Panc1 (cell line): ENCODE data around the gene ST3GAL5. TPM values are rescaled to one million over a fixed set of nuclear protein-coding genes. Genes with fewer than 3 reads are reported as not detected.

Experiments used
- ATAC-seq: fragments of 200-7000 bp; cut with Tn5 transposase; 2 replicates; pipeline ENCODE4 v1.9.1; 2020; ENCODE audit warnings: mild to moderate bottlenecking, moderate library complexity
- BruUV-seq: library from RNA; stranded (reverse); fragments of 400-500 nt; replicated peaks from 2 replicates; lab custom pipeline; 2021; lab: Mats Ljungman, UMichigan
- CTCF ChIA-PET: fragments of 300-600 bp; sonication (Branson Sonifier 250); formaldehyde crosslinking; loops from one replicate; lab custom pipeline; 2022; ENCODE audit warnings: antibody characterized with exemption; lab: Charles Lee
- POLR2A ChIA-PET: fragments of 300-600 bp; sonication (Branson Sonifier 250); formaldehyde crosslinking; loops from one replicate; lab custom pipeline; 2022; ENCODE audit warnings: antibody characterized with exemption; lab: Charles Lee
- DNase-seq: peaks from one replicate; pipeline ENCODE4 v3.0.0-alpha.2; 2010; ENCODE audit warnings: low read depth, low spot score
- H3K27ac ChIP-seq: 2 replicates; pipeline ENCODE4 v1.5.1; 2011; ENCODE audit warnings: mild to moderate bottlenecking, low read length, inconsistent platforms
- H3K27me3 ChIP-seq: fragments of 200-500 bp; sonication (Bioruptor generic); 2 replicates; pipeline ENCODE4 v1.6.0; 2014; ENCODE audit warnings: low read length, inconsistent platforms; ENCODE audit not compliant: control insufficient read depth, insufficient read depth
- H3K36me3 ChIP-seq: fragments of 200-500 bp; sonication (Bioruptor generic); 2 replicates; pipeline ENCODE4 v1.5.1; 2014; ENCODE audit warnings: inconsistent platforms, mild to moderate bottlenecking, low read length, moderate library complexity; ENCODE audit not compliant: control insufficient read depth, insufficient read depth
- H3K4me1 ChIP-seq: 2 replicates; pipeline ENCODE4 v1.5.1; 2011; ENCODE audit warnings: inconsistent platforms, mild to moderate bottlenecking, low read length, moderate library complexity; ENCODE audit not compliant: control insufficient read depth, insufficient read depth
- H3K4me3 ChIP-seq, 2 experiments: 2 replicates each; pipeline ENCODE4 v1.5.1; 2011 to 2012; ENCODE audit warnings: low read depth in 2 of 2, low read length in 2 of 2, mild to moderate bottlenecking in 2 of 2, inconsistent platforms in 1 of 2, moderate library complexity in 1 of 2
- H3K9me3 ChIP-seq: fragments of 200-500 bp; sonication (Bioruptor generic); 2 replicates; pipeline ENCODE4 v1.5.1; 2014; ENCODE audit warnings: low read depth, mild to moderate bottlenecking, inconsistent platforms, low read length, moderate library complexity; ENCODE audit not compliant: control insufficient read depth, insufficient read depth
- CTCF ChIP-seq: fragments of 450-650 bp; IDR thresholded peaks from 2 replicates; pipeline ENCODE4 v1.5.1; 2017; ENCODE audit warnings: mild to moderate bottlenecking
- POLR2AphosphoS5 ChIP-seq: IDR thresholded peaks from 2 replicates; pipeline ENCODE4 v1.6.1; 2012; ENCODE audit warnings: mild to moderate bottlenecking, low read depth, low read length, moderate library complexity
- REST ChIP-seq, 2 experiments: IDR thresholded peaks; 2 replicates each; pipeline ENCODE4 v1.6.1; 2011 to 2012; ENCODE audit warnings: low read depth in 2 of 2, control low read depth in 1 of 2, low read length in 1 of 2, mild to moderate bottlenecking in 1 of 2, moderate library complexity in 1 of 2; ENCODE audit not compliant: insufficient read depth in 1 of 2
- SIN3A ChIP-seq: IDR thresholded peaks from 2 replicates; pipeline ENCODE4 v1.6.1; 2012; ENCODE audit warnings: low read depth, mild to moderate bottlenecking, low read length, moderate library complexity, borderline replicate concordance; ENCODE audit not compliant: insufficient read depth
- TCF7L2 ChIP-seq: IDR thresholded peaks from 2 replicates; pipeline ENCODE4 v1.6.1; 2011; ENCODE audit warnings: mild to moderate bottlenecking, low read depth, low read length, inconsistent platforms
- in situ Hi-C: cut with HindIII; loops from 2 replicates; pipeline ENCODE4 v1.10.0; 2016; ENCODE audit warnings: low sequenced_read_pairs, low pct_unique_long_range_greater_than_20kb
- intact Hi-C: fragments of 100-400 bp; cut with micrococcal nuclease; formaldehyde crosslinking; loops from one replicate; pipeline ENCODE4 v1.10.0; 2022; ENCODE audit not compliant: unreplicated experiment
- total RNA-seq: library from RNA; stranded (reverse); gene quantifications from one replicate; pipeline ENCODE4 v1.2.1, GENCODE V29; 2021; ENCODE audit not compliant: unreplicated experiment

Gene ST3GAL5
- total RNA-seq, 1 experiment from 2014 or later: 5.0 TPM

GRCh38 chr2:85840091-85840490, 48.7 kb downstream of the ST3GAL5 start:
- H3K27me3 ChIP-seq: no peaks in the 10 kb centered on the region; the same call in 1 of the 2 replicates
- ChIA-PET CTCF (no interaction called here), POLR2A (no interaction called here)
- intact Hi-C loops (no loop called here), in situ Hi-C loops (no loop called here)
- DNase-seq (no peak), ATAC-seq (no peak)
- no peaks in the 10 kb centered on the region for H3K36me3 ChIP-seq
- BruUV-seq: no TSS peak
- no peak overlapping the region for H3K27ac ChIP-seq
- H3K9me3 ChIP-seq: no peaks in the 10 kb centered on the region
- no peaks in the 10 kb centered on the region for H3K4me1 ChIP-seq
- no peak overlapping the region for H3K4me3 ChIP-seq
- no peak for TF ChIP-seq TCF7L2
- no peak for TF ChIP-seq REST (IDR thresholded peaks at IDR 0.05; ENCODE audit: insufficient read depth in 1 of 2, low read depth in 2 of 2, low read length in 1 of 2)
- TF ChIP-seq SIN3A: no peak
- no peak for TF ChIP-seq POLR2AphosphoS5
- no peak for TF ChIP-seq CTCF

- no peaks in the 10 kb centered on the region for H3K4me1 ChIP-seq
- no peaks in the 10 kb centered on the region for H3K9me3 ChIP-seq
- POLR2A ChIA-PET: no interaction called here
- no peaks in the 10 kb centered on the region for H3K27me3 ChIP-seq
- ATAC-seq (no peak), DNase-seq (no peak)
- intact Hi-C loops (no loop called here), in situ Hi-C loops (no loop called here)
- H3K4me3 ChIP-seq: no peak overlapping the region
- no peak for TF ChIP-seq SIN3A
- no peak for TF ChIP-seq POLR2AphosphoS5
- TF ChIP-seq REST (IDR thresholded peaks at IDR 0.05; ENCODE audit: insufficient read depth in 1 of 2, low read depth in 2 of 2, low read length in 1 of 2): no peak
- no peak for TF ChIP-seq CTCF
- no peak for TF ChIP-seq TCF7L2
- CTCF ChIA-PET: no interaction called here
- no peaks in the 10 kb centered on the region for H3K36me3 ChIP-seq
- no TSS peak for BruUV-seq
- no peak overlapping the region for H3K27ac ChIP-seq
Observed at GRCh38 chr2:85839461-85839860, 49.3 kb downstream of the ST3GAL5 start.
